Upper lobe of left lung (tissue), 4 donors: Measurements from ENCODE around the gene DAGLB.

Experiments used
- EP300 ChIP-seq, 4 donors: sonication (generic); formaldehyde crosslinking; IDR thresholded peaks; one replicate each; pipeline ENCODE4 v1.5.1; 2017; ENCODE audit warnings: antibody characterized with exemption in 4 of 4, control low read depth in 2 of 4
- POLR2A ChIP-seq, 4 donors: fragments of 450-650 bp; IDR thresholded peaks; one replicate each; pipeline ENCODE4 v1.5.1; 2016 to 2017; ENCODE audit warnings: antibody characterized with exemption in 4 of 4, mild to moderate bottlenecking in 2 of 4
- POLR2AphosphoS5 ChIP-seq, 2 donors: sonication (generic); formaldehyde crosslinking; IDR thresholded peaks; one replicate each; pipeline ENCODE4 v1.5.1; 2017; ENCODE audit warnings: antibody characterized with exemption in 2 of 2
- TF ChIP-seq, protein P1 (sequence below), 6 experiments: fragments of 450-650 bp in 4 of 6; fragments of 200-600 bp in 2 of 6; sonication (generic) in 2 of 6; IDR thresholded peaks; one replicate each; pipeline ENCODE4 v1.5.1; 2016 to 2019; ENCODE audit warnings: antibody characterized with exemption in 6 of 6

GRCh38 chr7:6438427-6438826 is 9.3 kb downstream of the DAGLB start:
- TF ChIP-seq, protein P1, sequence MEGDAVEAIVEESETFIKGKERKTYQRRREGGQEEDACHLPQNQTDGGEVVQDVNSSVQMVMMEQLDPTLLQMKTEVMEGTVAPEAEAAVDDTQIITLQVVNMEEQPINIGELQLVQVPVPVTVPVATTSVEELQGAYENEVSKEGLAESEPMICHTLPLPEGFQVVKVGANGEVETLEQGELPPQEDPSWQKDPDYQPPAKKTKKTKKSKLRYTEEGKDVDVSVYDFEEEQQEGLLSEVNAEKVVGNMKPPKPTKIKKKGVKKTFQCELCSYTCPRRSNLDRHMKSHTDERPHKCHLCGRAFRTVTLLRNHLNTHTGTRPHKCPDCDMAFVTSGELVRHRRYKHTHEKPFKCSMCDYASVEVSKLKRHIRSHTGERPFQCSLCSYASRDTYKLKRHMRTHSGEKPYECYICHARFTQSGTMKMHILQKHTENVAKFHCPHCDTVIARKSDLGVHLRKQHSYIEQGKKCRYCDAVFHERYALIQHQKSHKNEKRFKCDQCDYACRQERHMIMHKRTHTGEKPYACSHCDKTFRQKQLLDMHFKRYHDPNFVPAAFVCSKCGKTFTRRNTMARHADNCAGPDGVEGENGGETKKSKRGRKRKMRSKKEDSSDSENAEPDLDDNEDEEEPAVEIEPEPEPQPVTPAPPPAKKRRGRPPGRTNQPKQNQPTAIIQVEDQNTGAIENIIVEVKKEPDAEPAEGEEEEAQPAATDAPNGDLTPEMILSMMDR (IDR thresholded peaks at IDR 0.05), result no peak
- TF ChIP-seq POLR2AphosphoS5 (IDR thresholded peaks at IDR 0.05), result no peak
- no peak for TF ChIP-seq EP300 (IDR thresholded peaks at IDR 0.05)
- TF ChIP-seq POLR2A (IDR thresholded peaks at IDR 0.05), result no peak
